Pancreas (tissue), 10 donors: Measurements from ENCODE around the gene FBN2. TPM values are rescaled to one million over a fixed set of nuclear protein-coding genes. Genes with fewer than 3 reads are reported as not detected.

Source experiments
- ATAC-seq, 4 donors: fragments of 200-7000 bp; cut with Tn5 transposase; one replicate each; pipeline versions ENCODE4 v1.8.0 to v1.9.1; 2020; ENCODE audit warnings: mild to moderate bottlenecking in 4 of 4, moderate library complexity in 4 of 4
- DNase-seq, 6 donors: peaks; one replicate each; pipeline ENCODE4 v3.0.0-alpha.2; 2020
- FAIRE-seq: peaks from 2 replicates; lab custom pipeline; 2012; peaks lifted over from hg19 to GRCh38; lab: Jason Lieb, UNC
- H3K27ac ChIP-seq, 4 donors: fragments of 200-600 bp; sonication (generic); 1 replicate in 3 of 4; 2 replicates in 1 of 4; pipeline versions ENCODE4 v1.5.0 to v1.8.0; 2020
- H3K27me3 ChIP-seq, 4 donors: fragments of 200-600 bp; one replicate each; pipeline ENCODE4 v1.8.0; 2021
- H3K36me3 ChIP-seq, 3 donors: fragments of 200-600 bp; sonication (generic) in 1 of 3; one replicate each; pipeline versions ENCODE4 v1.5.0 to v1.8.0; 2020 to 2021
- H3K4me1 ChIP-seq, 3 donors: fragments of 200-600 bp; one replicate each; pipeline ENCODE4 v1.8.0; 2021
- H3K4me3 ChIP-seq, 4 donors: fragments of 200-600 bp; sonication (generic) in 2 of 4; one replicate each; pipeline versions ENCODE4 v1.5.0 to v1.8.0; 2020 to 2021
- H3K9me3 ChIP-seq, 4 donors: fragments of 200-600 bp; one replicate each; pipeline ENCODE4 v1.8.0; 2021
- CTCF ChIP-seq, 4 donors: fragments of 200-600 bp; sonication (generic) in 3 of 4; IDR thresholded peaks; one replicate each; pipeline versions ENCODE4 v1.5.0 to v1.8.0; 2021; ENCODE audit warnings: antibody characterized with exemption in 4 of 4
- WGBS, 2 donors: extraction: QIAGEN DNeasy Blood & Tissue Kit; methylation state at CpG; one replicate each; pipeline ENCODE4 v1.1.7; 2013; 5-methylcytosine and 5-hydroxymethylcytosine counted together
- intact Hi-C, 3 donors: fragments of 100-400 bp; cut with DNase I; formaldehyde crosslinking; loops; one replicate each; pipeline versions ENCODE4 v1.11.1 to v1.14.2; 2022
- polyA plus RNA-seq, 2 donors: library from polyadenylated mRNA; stranded (reverse); fragments of 200-250 nt; gene quantifications; one replicate each; pipeline ENCODE4 v1.2.3, GENCODE V29; 2013
- total RNA-seq, 6 donors: library from RNA; stranded (reverse); fragmentation: NEBNext Ultra II Directional in 4 of 6; extraction: Animal tissue kit (Norgen Biotek cat#: 25700) in 4 of 6; gene quantifications; one replicate each; pipeline versions ENCODE4 v1.2.1 to v1.2.4, GENCODE V29; 2021 to 2023
- donor health status: healthy with polysubstance abuse.
- donor health status: DM: no; HTN: no; CAD: no; lungs with moderate emphysema.
- donor health status: DM: no; HTN: no; CAD: no.
- donor health status: control.
- donor health status: control.
- donor health status: Bipolar disorder and iron deficiency.
- donor health status: DM: yes; HTN: yes; CAD: no.
- donor health status: DM: no; HTN: no; CAD: no.
- donor health status: DM: no; HTN: no; CAD: no.
- donor health status: DM: yes; HTN: yes; CAD: no.

The FBN2 gene
- total and polyA plus RNA-seq, 8 donors, result 0.04 to 0.78 (median 0.18) TPM; not detected in 3

GRCh38 chr5:128318691-128319090 is 219.4 kb downstream of the FBN2 start:
- WGBS, 2 donors, result 87 to 92% methylated on average over 2 of the region's 2 CpGs
- ATAC-seq (no peak), DNase-seq (no peak), FAIRE-seq (no peak)
- Histone ChIP-seq H3K9me3 (no peaks in the 10 kb centered on the region), H3K27me3 (no peaks in the 10 kb centered on the region), H3K4me3 (no peak overlapping the region), H3K4me1 (no peaks in the 10 kb centered on the region), H3K36me3 (no peaks in the 10 kb centered on the region), H3K27ac (no peak overlapping the region)
- TF ChIP-seq CTCF (IDR thresholded peaks at IDR 0.05), result no peak
- intact Hi-C loops, result no loop called here

- H3K27me3 ChIP-seq, result no peaks in the 10 kb centered on the region
- no peak overlapping the region for H3K27ac ChIP-seq
- no peak for TF ChIP-seq CTCF (IDR thresholded peaks at IDR 0.05)
- no peak for FAIRE-seq
- H3K4me1 ChIP-seq, result no peaks in the 10 kb centered on the region
- H3K9me3 ChIP-seq, result no peaks in the 10 kb centered on the region
- intact Hi-C loops, result no loop called here
- H3K36me3 ChIP-seq, result no peaks in the 10 kb centered on the region
- no peak for ATAC-seq
- no peak for DNase-seq
- H3K4me3 ChIP-seq, result no peak overlapping the region
- 77 to 87% methylated on average over 1 of the region's 1 CpG for WGBS, 2 donors
Observed at GRCh38 chr5:128317481-128317880, 220.6 kb downstream of the FBN2 start.

- TF ChIP-seq CTCF (IDR thresholded peaks at IDR 0.05), result no peak
- FAIRE-seq, result no peak
- H3K9me3 ChIP-seq, result no peaks in the 10 kb centered on the region
- no peaks in the 10 kb centered on the region for H3K36me3 ChIP-seq
- 49 to 62% methylated on average over 4 of the region's 4 CpGs for WGBS, 2 donors
- H3K27me3 ChIP-seq, result no peaks in the 10 kb centered on the region
- H3K4me3 ChIP-seq, result no peak overlapping the region
- intact Hi-C loops, result no loop called here
- no peak overlapping the region for H3K27ac ChIP-seq
- no peak for DNase-seq
- H3K4me1 ChIP-seq, result no peaks in the 10 kb centered on the region
- ATAC-seq, result no peak
Observed at GRCh38 chr5:128315671-128316070, 222.4 kb downstream of the FBN2 start.

- TF ChIP-seq CTCF (IDR thresholded peaks at IDR 0.05), result no peak
- Histone ChIP-seq H3K4me1 (no peaks in the 10 kb centered on the region), H3K36me3 (no peaks in the 10 kb centered on the region), H3K27me3 (no peaks in the 10 kb centered on the region), H3K27ac (no peak overlapping the region), H3K9me3 (no peaks in the 10 kb centered on the region), H3K4me3 (no peak overlapping the region)
- no peak for FAIRE-seq
- no peak for ATAC-seq
- intact Hi-C loops, result no loop called here
- no peak for DNase-seq
- 82 to 91% methylated on average over 5 of the region's 5 CpGs for WGBS, 2 donors
Observed at GRCh38 chr5:128305341-128305740, 232.7 kb downstream of the FBN2 start.

GRCh38 chr5:128304791-128305190 is 233.3 kb downstream of the FBN2 start:
- TF ChIP-seq CTCF (IDR thresholded peaks at IDR 0.05), result no peak
- ATAC-seq, result no peak
- no peak overlapping the region for H3K27ac ChIP-seq
- intact Hi-C loops, result no loop called here
- no peaks in the 10 kb centered on the region for H3K27me3 ChIP-seq
- H3K4me3 ChIP-seq, result no peak overlapping the region
- no peaks in the 10 kb centered on the region for H3K36me3 ChIP-seq
- no peaks in the 10 kb centered on the region for H3K4me1 ChIP-seq
- FAIRE-seq, result no peak
- WGBS, 2 donors, result 63 to 65% methylated on average over 2 of the region's 2 CpGs
- no peaks in the 10 kb centered on the region for H3K9me3 ChIP-seq
- DNase-seq, result no peak
